Erythroblast (primary cell): ENCODE data around the gene RSL24D1.

Source experiments
- DNase-seq, 2 experiments: peaks; one replicate each; lab custom pipeline; 2025; lab: John Stamatoyannopoulos, UW
- GATA1 ChIP-seq: IDR thresholded peaks from 2 replicates; pipeline ENCODE4 v1.6.1; 2011; ENCODE audit warnings: low read depth, mild to moderate bottlenecking, control low read depth, low read length, moderate library complexity
- POLR2A ChIP-seq: IDR thresholded peaks from 2 replicates; pipeline ENCODE4 v1.6.1; 2011; ENCODE audit warnings: mild to moderate bottlenecking, low read length

The RSL24D1 gene

GRCh38 chr15:55230051-55230670 lies 33.4 kb upstream of the RSL24D1 start:
- DNase-seq = no peak
- TF ChIP-seq POLR2A (no peak), GATA1 (no peak)

DNA sequence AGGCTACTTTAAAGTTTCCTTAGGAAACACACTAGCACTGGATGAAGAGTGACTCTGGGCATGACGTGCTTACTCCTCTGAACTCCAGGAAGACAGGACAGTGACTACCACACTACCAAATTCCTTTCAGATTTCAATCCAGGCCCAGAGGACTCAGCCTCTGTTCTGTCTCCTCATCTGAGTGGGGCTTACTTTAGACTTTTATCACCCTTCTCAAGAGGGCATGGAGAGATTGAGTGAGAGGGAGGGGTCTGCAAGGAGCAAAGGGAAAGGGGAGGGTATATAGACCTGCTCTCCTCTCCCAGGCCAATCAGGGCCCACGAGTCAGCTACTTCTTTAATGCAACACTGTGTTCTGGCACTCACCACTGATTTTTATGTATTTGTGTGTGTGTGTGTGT lies 29.4 kb upstream of the RSL24D1 start:
- no peak for DNase-seq
- TF ChIP-seq GATA1 = no peak
- TF ChIP-seq POLR2A = no peak

- no peak for TF ChIP-seq POLR2A
- no peak for TF ChIP-seq GATA1
- peak in 1 of 2 experiments; percentile 23 for DNase-seq
These were observed 28.2 kb upstream of the RSL24D1 start for GRCh38 chr15:55224892-55225291.

DNA sequence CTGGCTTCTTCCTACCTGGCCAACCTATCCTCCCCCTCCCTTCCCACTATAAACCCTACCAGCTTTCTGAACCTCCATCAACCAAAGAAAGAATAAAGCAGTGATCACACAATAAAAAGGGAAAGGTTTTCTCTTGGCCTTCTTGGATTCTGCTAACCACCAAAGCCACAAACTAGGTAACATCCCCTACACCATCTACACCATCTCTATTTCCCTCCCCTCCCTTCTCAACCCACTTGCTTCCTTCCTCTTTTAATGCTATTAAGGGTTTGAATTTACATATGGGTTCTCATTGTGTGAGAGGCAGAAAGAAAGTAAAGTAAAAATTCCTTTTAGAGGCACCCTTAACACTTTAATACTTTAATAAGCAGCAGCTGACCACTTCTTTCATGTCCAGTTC lies 25.8 kb upstream of the RSL24D1 start:
- no peak for DNase-seq
- TF ChIP-seq GATA1 (no peak), POLR2A (no peak)

DNA sequence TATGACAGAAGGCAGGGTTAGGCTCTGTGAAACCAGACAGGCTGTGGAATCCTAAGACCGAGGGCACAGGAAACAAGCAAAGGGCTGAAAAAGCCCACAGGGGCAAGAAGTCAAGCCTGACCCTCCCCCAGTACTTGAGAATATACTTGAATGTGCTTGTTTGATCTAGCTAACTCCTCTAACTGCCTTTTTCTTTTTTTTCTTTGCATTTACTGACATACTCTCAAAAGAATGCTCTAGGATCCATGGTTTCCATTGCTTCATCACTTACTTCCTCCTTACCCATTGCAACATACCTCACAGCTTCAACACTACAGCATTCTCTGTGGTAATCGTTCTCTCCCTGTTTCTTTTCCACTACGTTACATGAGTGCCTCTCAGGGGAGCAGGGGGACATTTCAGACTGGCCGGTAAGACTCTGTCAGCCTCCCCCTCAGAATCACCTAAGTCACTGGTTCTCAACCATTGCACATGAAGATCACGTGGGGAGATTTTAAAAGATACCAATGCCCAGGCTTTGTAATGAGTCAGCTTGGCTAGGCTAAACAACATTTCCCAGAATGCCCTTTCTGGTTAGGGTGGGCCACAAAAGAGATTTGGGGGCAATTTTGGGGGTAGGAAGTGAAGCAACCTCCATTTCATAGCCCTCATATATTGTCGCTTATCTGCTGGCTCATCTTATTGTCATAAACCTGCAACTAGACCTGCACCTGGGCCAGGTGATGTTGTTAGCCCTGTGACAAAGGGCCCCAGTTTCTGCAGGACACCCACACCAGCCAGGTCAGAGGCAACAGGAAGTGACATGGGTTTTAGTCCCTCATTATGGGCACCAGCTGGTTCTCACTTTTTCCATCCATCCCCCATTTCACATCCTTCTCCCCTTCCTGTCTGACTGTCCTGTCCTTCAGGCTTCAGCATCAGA lies 24.6 kb upstream of the RSL24D1 start:
- DNase-seq = peak; percentile 42 to 66
- TF ChIP-seq GATA1 = no peak
- TF ChIP-seq POLR2A = no peak

DNA sequence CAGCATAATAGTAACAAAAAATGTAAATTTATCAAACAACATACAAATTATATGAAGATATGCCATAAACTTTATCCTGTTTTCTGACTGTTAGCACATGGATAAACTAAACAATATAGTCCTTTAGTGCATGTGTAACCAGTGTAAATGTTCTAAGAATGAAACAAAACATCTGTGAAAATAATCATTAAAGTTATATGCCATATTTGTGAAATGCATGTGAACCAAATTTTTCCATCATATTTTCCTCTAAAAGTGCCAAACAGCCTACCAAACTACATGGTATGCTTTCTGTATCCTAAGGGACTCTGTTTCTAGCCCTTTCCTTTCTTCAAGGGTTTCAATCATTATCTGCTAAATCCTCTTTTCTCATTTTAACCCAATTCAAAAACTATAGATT lies 23.9 kb upstream of the RSL24D1 start:
- no peak for DNase-seq

DNA sequence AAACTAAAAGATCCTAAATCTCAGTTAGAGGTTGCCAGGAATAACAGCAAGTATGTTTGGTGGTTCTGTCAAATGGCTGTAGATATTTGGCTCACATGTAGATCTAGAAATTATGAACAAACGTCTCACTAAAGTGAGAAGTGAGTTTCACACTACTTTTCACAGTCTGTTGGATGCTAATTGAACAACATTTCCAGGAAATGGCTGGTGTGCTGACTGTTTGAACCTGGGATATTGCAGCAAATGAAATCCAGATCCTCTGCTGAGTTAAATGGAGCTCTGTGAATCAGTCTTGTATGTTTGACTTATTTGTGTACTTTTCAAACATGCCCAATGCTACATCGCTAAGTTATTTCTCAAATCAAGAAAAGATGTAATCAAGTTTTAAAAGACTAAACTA lies 21.3 kb upstream of the RSL24D1 start:
- DNase-seq = no peak
- no peak for TF ChIP-seq GATA1
- no peak for TF ChIP-seq POLR2A

More for the DNA sequence above, 23.9 kb upstream of the RSL24D1 start:
- no peak for TF ChIP-seq POLR2A
- TF ChIP-seq GATA1 = no peak

GRCh38 chr15:55204464-55204863 lies 7.7 kb upstream of the RSL24D1 start:
- DNase-seq = no peak
- TF ChIP-seq GATA1 (no peak), POLR2A (no peak)

- TF ChIP-seq POLR2A (no peak), GATA1 (no peak)
These were observed 5.5 kb upstream of the RSL24D1 start for GRCh38 chr15:55202206-55202605.

GRCh38 chr15:55198706-55199105 lies 2.0 kb upstream of the RSL24D1 start:
- DNase-seq = peak in 1 of 2 experiments; percentile 6
- TF ChIP-seq GATA1 (no peak), POLR2A (no peak)

More at GRCh38 chr15:55202206-55202605, 5.5 kb upstream of the RSL24D1 start:
- no peak for DNase-seq

- DNase-seq = peak in 1 of 2 experiments; percentile 33
These were observed 978 bp upstream of the RSL24D1 start for GRCh38 chr15:55197719-55198118.

DNA sequence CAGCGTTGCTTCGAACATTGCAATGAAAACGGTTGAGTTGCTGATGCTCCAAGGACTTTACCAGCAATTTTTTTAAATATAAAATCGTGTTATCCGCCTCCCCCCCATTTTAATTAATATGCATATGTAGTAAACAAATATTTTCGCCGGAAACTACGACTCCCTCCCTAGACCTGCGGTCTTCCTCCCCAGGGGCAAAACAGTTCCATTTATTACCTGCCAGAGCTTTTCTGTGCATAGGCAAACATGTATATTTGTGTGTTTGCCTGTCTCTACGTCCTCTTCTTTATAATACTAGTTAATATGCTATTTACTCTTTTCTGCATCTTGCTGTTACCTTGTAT lies 593 bp upstream of the RSL24D1 start:
- DNase-seq = no peak

More at GRCh38 chr15:55197719-55198118, 978 bp upstream of the RSL24D1 start:
- TF ChIP-seq GATA1 = no peak
- no peak for TF ChIP-seq POLR2A

DNA sequence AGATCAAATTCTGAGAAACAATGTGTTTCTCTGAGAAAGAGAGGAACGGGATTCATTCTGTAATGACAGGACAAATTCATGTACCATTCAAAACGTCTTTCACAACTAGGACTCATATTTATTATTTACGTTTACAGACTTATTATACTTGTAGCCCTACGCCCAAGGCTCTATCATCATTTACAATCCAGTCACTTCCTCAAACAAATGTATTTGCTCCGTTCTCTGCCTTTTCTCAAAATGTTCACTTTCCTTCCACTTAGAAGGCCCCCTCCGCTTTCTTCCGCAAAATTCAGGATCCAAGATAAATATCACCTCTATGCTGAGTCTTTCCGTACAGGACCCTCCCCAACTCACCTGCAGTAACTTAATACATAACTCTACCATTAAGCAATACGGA lies 745 bp downstream of the RSL24D1 start:
- TF ChIP-seq POLR2A = no peak
- no peak for TF ChIP-seq GATA1
- DNase-seq = peak; percentile 52 to 70

More for the DNA sequence above, 593 bp upstream of the RSL24D1 start:
- TF ChIP-seq GATA1 (no peak), POLR2A (no peak)

DNA sequence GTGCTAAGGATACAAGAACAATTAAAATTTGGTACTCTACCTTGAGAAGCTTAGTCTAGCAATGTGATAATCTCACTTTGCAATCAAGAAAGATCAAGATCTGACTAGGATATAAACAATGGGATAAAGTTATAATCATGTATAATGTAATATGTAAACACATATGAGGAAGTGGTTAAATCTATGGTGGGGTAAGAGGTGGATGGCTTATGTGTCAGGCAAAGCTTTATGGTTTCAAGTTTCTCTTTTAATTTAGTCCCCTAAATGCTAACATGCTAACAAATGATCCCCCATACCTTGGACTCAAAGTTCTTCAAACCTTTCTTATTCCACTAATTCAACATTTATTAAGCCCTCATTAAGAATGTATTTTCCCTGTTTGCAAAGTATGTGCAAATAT lies 2.5 kb downstream of the RSL24D1 start:
- no peak for TF ChIP-seq GATA1
- TF ChIP-seq POLR2A = no peak
- no peak for DNase-seq

DNA sequence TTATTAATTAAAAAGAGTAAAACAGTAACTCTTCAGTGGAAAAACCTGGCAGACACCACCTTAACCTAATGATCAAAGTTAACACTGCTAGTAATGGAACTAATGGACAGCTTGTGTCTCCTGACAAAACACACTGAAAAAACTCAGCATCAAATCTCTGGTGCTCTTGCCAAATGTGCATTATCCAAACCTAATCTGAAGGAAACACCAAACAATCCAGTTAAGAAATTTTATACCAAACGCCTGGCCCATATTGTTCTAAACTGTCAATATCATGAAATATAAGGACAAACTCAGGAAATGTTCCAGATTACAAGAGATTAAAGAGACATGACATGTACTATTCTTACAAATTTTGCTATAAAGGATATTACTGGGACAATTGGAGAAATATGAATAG lies 10.4 kb downstream of the RSL24D1 start:
- TF ChIP-seq POLR2A = no peak
- TF ChIP-seq GATA1 = no peak
- DNase-seq = no peak
